ENCODE measurements around the gene ASB10. TPM values are rescaled to one million over a fixed set of nuclear protein-coding genes. Genes with fewer than 3 reads are reported as not detected.

Gene ASB10
- polyA plus RNA-seq, 3 donors: not detected

DNA sequence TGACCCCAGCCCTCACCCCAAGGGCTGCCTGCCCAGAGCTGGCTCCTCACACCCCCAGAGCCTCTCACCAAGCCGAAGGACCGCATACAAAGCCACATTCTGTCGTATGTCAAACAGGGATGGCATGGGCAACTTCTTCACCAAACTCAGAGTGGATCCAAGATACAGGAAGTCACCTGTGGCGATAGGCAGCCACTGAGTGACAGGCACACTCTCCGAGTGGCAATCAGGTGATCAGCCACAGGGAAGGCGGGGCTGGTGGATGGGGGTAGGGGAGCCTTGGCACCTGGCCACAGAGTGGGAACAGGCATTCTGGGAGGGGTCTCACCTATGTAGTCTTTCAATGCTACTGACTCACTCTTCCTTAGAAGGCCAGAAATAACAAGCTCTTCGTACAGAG, 7.1 kb upstream of the ASB10 start:
- DNase-seq: no peak
- no peaks in the 10 kb centered on the region for H3K4me1 ChIP-seq (ENCODE audit: control insufficient read depth in 1 of 2, insufficient read depth in 2 of 2, low read length in 2 of 2)
- Mint-ChIP-seq H3K9me3 (peaks cover 0 to 1% (median 0%) of the 10 kb centered on the region in 7 donors), H3K4me3 (no peak overlapping the region), H3K27ac (no peak overlapping the region), H3K4me1 (no peaks in the 10 kb centered on the region), H3K27me3 (ENCODE audit: low read depth in 3 of 3) (peaks cover 3 to 23% (median 8%) of the 10 kb centered on the region in 3 donors), H3K36me3 (no peaks in the 10 kb centered on the region)
- no peak overlapping the region for H3K4me3 ChIP-seq (replicated peaks in 1 of 3; ENCODE audit: low read depth in 2 of 3, low read length in 3 of 3)
- WGBS (ENCODE audit: insufficient coverage): 27% methylated on average over 2 of the region's 7 CpGs
- H3K27me3 ChIP-seq (ENCODE audit: control insufficient read depth in 2 of 2, insufficient read depth in 2 of 2, low read length in 2 of 2): no peaks in the 10 kb centered on the region
- no peaks in the 10 kb centered on the region for H3K79me2 ChIP-seq (ENCODE audit: insufficient read depth, low read length)
- H3K9me3 ChIP-seq (replicated peaks in 1 of 2; ENCODE audit: control insufficient read depth in 1 of 2, insufficient read depth in 1 of 2, low read length in 2 of 2): no peaks in the 10 kb centered on the region
- no peaks in the 10 kb centered on the region for H3K36me3 ChIP-seq (replicated peaks in 1 of 2; ENCODE audit: control insufficient read depth in 1 of 2, insufficient read depth in 2 of 2, low read length in 2 of 2)
- TF ChIP-seq, protein P1, sequence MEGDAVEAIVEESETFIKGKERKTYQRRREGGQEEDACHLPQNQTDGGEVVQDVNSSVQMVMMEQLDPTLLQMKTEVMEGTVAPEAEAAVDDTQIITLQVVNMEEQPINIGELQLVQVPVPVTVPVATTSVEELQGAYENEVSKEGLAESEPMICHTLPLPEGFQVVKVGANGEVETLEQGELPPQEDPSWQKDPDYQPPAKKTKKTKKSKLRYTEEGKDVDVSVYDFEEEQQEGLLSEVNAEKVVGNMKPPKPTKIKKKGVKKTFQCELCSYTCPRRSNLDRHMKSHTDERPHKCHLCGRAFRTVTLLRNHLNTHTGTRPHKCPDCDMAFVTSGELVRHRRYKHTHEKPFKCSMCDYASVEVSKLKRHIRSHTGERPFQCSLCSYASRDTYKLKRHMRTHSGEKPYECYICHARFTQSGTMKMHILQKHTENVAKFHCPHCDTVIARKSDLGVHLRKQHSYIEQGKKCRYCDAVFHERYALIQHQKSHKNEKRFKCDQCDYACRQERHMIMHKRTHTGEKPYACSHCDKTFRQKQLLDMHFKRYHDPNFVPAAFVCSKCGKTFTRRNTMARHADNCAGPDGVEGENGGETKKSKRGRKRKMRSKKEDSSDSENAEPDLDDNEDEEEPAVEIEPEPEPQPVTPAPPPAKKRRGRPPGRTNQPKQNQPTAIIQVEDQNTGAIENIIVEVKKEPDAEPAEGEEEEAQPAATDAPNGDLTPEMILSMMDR (IDR thresholded peaks at IDR 0.05): no peak
- H4K20me1 ChIP-seq (ENCODE audit: insufficient read depth, low read length): no peaks in the 10 kb centered on the region
- no peak overlapping the region for H3K27ac ChIP-seq (ENCODE audit: low read depth in 1 of 2, low read length in 2 of 2)
- H3K9ac ChIP-seq (ENCODE audit: insufficient read depth, low read length, poor library complexity, severe bottlenecking): no peak overlapping the region
- H3K4me2 ChIP-seq (replicated peaks; ENCODE audit: extremely low read depth, low read length, poor library complexity, severe bottlenecking): no peak overlapping the region
- H2AFZ ChIP-seq (ENCODE audit: insufficient read depth, low read depth, low read length, poor library complexity, severe bottlenecking): no peak overlapping the region
- intact Hi-C loops (cut with micrococcal nuclease): no loop called here

DNA sequence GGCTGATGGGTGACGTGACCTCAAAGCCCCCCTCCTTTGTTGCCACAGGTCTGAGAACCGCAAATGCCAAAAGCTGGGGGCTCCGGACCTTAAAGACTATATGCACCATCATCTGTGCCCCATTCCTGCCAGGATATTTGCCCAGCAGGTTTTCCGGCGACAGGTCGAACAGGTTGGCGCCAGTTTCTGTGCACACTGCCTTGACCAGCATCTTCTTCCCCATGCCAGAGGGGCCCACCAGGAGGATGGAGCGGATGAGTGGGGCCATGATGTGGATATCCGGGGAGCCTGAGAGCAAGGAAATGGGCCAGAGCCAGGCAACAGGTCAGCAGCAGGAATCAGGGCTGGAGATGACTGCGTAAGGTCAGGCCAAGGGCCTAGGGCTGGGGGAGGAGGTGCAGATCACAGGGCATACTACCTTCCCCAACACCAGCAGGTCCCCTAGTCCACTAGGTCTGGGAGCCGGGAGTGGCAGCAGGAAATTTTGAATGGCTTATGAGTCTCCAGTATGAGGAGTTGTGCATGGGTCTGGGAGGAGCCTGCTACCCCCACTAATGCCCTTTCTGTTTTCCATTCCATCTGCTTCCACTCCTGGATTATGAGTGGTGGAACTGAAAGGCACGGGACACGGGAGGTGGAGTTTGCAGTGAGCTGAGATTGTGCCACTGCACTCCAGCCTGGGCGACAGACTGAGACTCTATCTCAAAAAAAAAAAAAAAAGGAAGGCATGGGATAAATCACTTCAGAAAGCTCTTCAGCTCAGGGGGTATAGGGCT, 6.3 kb upstream of the ASB10 start:
- Mint-ChIP-seq H3K4me3 (no peak overlapping the region), H3K27me3 (ENCODE audit: low read depth in 3 of 3) (peaks cover 3 to 23% (median 11%) of the 10 kb centered on the region in 3 donors), H3K27ac (no peak overlapping the region), H3K36me3 (no peaks in the 10 kb centered on the region), H3K9me3 (peaks cover 0 to 1% (median 0%) of the 10 kb centered on the region in 7 donors), H3K4me1 (no peaks in the 10 kb centered on the region)
- no peak overlapping the region for H3K4me3 ChIP-seq (replicated peaks in 1 of 3; ENCODE audit: low read depth in 2 of 3, low read length in 3 of 3)
- no peaks in the 10 kb centered on the region for H4K20me1 ChIP-seq (ENCODE audit: insufficient read depth, low read length)
- no peaks in the 10 kb centered on the region for H3K4me1 ChIP-seq (ENCODE audit: control insufficient read depth in 1 of 2, insufficient read depth in 2 of 2, low read length in 2 of 2)
- TF ChIP-seq, protein P1 (IDR thresholded peaks at IDR 0.05): no peak
- H3K9me3 ChIP-seq (replicated peaks in 1 of 2; ENCODE audit: control insufficient read depth in 1 of 2, insufficient read depth in 1 of 2, low read length in 2 of 2): no peaks in the 10 kb centered on the region
- no peak overlapping the region for H2AFZ ChIP-seq (ENCODE audit: insufficient read depth, low read depth, low read length, poor library complexity, severe bottlenecking)
- intact Hi-C loops (cut with micrococcal nuclease): no loop called here
- H3K36me3 ChIP-seq (replicated peaks in 1 of 2; ENCODE audit: control insufficient read depth in 1 of 2, insufficient read depth in 2 of 2, low read length in 2 of 2): no peaks in the 10 kb centered on the region
- no peak overlapping the region for H3K27ac ChIP-seq (ENCODE audit: low read depth in 1 of 2, low read length in 2 of 2)
- WGBS (ENCODE audit: insufficient coverage): 96% methylated on average over 5 of the region's 14 CpGs
- H3K4me2 ChIP-seq (replicated peaks; ENCODE audit: extremely low read depth, low read length, poor library complexity, severe bottlenecking): no peak overlapping the region
- H3K9ac ChIP-seq (ENCODE audit: insufficient read depth, low read length, poor library complexity, severe bottlenecking): no peak overlapping the region
- no peaks in the 10 kb centered on the region for H3K27me3 ChIP-seq (ENCODE audit: control insufficient read depth in 2 of 2, insufficient read depth in 2 of 2, low read length in 2 of 2)
- H3K79me2 ChIP-seq (ENCODE audit: insufficient read depth, low read length): no peaks in the 10 kb centered on the region
- DNase-seq: no peak

Measured in CD14-positive monocyte (primary cell).